AG09309 (cell line): ENCODE results near the gene ACP7.

ENCODE experiments used
- DNase-seq: peaks from one replicate; pipeline ENCODE4 v3.0.0-alpha.2; 2010; ENCODE audit warnings: low read depth
- H3K4me3 ChIP-seq: 2 replicates; pipeline ENCODE4 v1.5.1; 2011; ENCODE audit warnings: mild to moderate bottlenecking, low read depth, low read length, moderate library complexity; ENCODE audit not compliant: control insufficient read depth
- TF ChIP-seq, protein P1 (sequence below): IDR thresholded peaks from 2 replicates; pipeline ENCODE4 v1.5.1; 2011; ENCODE audit warnings: mild to moderate bottlenecking, low read depth, low read length, inconsistent platforms; ENCODE audit not compliant: insufficient read depth, control insufficient read depth; ENCODE audit errors: missing control alignments

Gene ACP7

DNA sequence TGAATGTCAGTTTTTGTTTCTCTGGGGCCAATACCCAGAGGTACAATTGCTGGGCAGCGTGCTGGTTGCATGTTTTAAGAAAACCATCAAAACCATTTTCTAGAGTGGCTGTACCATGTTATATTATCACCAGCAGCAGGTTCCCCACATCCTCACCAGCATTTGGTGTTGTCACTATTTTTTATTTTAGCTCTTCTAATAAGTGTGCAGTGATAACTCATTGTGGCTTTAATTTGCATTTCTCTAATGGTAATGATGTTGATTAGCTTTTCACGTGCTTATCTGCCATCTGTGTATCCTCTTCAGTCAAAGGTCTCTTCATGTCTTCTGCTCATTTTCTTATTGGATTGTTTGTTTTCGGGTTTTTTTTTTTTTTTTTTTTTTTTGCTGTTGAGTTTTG is 63.3 kb downstream of the ACP7 start:
- H3K4me3 ChIP-seq: no peak overlapping the region
- TF ChIP-seq, protein P1, sequence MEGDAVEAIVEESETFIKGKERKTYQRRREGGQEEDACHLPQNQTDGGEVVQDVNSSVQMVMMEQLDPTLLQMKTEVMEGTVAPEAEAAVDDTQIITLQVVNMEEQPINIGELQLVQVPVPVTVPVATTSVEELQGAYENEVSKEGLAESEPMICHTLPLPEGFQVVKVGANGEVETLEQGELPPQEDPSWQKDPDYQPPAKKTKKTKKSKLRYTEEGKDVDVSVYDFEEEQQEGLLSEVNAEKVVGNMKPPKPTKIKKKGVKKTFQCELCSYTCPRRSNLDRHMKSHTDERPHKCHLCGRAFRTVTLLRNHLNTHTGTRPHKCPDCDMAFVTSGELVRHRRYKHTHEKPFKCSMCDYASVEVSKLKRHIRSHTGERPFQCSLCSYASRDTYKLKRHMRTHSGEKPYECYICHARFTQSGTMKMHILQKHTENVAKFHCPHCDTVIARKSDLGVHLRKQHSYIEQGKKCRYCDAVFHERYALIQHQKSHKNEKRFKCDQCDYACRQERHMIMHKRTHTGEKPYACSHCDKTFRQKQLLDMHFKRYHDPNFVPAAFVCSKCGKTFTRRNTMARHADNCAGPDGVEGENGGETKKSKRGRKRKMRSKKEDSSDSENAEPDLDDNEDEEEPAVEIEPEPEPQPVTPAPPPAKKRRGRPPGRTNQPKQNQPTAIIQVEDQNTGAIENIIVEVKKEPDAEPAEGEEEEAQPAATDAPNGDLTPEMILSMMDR: no peak
- DNase-seq: no peak

DNA sequence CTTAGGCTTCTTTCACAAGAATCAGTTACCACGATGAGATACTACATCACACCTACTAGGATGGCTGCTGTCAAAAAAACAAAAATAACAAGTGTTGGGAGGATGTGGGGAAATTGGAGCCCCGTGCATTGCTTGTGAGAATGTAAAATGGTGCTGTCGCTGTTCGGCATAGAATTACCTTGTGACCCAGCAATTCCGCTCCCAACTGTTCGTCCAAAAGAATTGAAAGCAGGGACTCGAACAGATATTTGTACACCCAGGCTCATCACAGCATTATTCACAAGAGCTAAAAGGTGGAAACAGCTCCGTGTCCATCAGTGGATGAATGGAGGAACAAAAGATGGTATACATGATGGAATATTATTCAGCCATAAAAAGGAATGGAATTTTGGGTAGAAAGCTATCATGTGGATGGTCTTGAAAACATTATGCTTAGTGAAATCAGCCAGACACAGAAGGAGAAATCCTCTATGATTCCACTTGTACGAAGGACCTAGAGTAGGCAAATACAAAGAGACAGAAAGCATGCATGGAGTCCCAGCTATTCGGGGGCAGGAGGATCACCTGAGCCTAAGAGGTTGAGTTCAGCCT is 64.9 kb downstream of the ACP7 start:
- H3K4me3 ChIP-seq: no peak overlapping the region
- no peak for DNase-seq
- TF ChIP-seq, protein P1: no peak

DNA sequence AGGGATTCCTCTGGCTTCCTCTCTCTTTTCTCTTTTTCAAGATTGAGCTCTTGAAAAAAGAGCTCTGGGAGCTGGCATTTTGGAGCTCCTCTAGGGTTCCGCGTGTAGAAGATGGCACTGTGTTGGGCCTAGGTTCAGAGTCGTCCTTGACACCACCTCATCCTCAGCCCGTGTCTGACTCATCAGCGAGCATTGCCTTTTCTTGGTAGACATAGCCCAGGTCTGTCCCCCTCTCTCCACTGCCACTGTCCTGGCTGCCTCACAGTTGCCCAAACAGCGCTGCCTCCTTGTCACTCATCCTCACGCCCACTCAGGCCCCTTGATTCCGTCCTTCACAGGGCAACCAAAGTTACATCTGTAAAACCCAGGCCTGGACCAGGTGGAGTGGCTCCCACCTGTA is 66.1 kb downstream of the ACP7 start:
- TF ChIP-seq, protein P1: no peak
- no peak for DNase-seq

DNA sequence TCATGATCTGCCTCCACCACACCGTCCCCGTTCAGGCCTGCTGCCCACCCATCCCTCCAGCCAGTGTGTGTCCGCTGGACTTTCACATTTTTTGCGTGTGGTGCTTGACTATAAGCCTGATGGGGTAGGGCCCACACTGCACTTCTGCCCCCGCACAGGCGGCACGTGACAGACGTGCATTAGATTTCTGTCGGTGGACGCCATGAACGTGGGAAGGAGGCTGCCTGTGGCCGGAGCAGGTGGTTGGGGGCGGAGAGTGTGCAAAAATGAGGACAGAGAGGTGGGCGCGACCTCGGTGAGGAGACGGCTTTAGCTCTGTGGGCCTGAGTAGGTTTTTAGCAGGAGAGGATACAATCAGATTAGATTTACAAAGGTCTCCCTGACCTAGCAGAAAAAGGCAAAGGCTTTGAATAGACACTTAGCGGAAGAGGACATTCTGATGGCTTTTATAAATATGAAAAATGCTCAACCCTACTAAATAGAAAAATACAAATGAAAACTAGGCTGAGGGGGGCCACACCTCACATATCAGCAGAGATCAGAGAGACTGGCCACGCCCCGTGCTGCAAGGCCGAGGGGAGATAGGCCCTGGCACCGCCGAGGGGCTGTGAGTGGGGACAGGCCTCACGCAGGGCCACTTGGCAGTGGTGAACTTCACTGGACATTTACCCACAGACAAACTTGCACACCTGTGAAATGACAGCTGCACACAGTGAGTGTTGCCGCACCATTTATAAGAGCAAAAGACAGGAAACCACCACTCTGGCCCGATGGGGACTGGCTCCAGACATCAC is 66.8 kb downstream of the ACP7 start:
- H3K4me3 ChIP-seq: no peak overlapping the region
- no peak for DNase-seq
- TF ChIP-seq, protein P1: no peak

More for the DNA sequence above, 66.1 kb downstream of the ACP7 start:
- no peak overlapping the region for H3K4me3 ChIP-seq

DNA sequence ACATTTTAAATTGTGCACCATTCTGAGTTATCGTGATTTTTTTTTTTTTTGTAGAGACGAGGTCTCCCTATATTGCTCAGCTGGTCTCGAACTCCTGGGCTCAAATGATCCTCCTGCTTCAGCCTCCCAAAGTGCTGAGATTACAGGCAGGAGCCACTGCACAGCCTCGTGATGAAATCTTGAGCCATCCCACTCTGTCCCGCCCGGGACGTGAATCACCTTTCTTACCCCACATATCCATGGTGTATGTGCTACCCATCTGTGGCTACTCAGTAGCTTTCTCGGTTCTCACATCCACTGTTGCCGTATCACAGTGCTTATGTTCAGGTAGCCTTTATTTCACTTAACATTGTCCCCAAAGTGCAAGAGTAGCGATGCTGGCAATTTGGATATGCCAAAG is 67.9 kb downstream of the ACP7 start:
- no peak for DNase-seq
- TF ChIP-seq, protein P1: no peak
- no peak overlapping the region for H3K4me3 ChIP-seq

DNA sequence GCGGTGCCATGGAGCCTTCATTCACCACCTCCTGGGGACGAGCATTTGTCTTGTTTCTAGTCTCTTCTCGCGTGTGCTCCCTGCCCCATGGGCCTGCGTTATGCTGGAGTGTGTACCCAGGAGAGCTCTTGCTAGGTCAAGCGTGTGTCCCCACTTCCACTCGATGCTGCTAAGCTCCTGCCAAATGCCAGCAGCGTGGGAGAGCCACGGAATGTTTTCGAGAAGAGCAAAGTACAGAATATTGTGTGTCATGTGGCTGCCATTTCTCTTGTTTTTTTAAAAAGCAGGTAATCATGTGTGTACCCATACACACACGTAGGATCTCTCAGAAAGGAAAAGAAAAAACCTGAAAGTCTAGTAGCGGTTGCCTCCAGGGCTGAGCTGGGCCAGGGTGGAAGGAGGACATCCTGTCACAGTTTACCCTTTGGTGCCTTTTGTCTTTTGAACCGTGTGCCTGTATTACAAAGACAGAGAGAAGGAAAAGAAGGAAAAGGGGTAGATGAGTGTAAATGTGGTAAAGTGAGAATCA is 70.0 kb downstream of the ACP7 start:
- TF ChIP-seq, protein P1: no peak
- H3K4me3 ChIP-seq: no peak overlapping the region
- DNase-seq: no peak
